ENCODE data around the gene AQP12B.

- TF ChIP-seq CTCF (IDR thresholded peaks at IDR 0.05) (no peak), POLR2A (IDR thresholded peaks at IDR 0.05) (no peak)
Measured at GRCh38 chr2:240644171-240644651, 38.5 kb downstream of the AQP12B start.

All from uterus (tissue), 2 donors.